ENCODE data around the gene DCC. TPM values are rescaled to one million over a fixed set of nuclear protein-coding genes. Genes with fewer than 3 reads are reported as not detected.

DCC gene
- polyA plus RNA-seq, 1 of the 3 experiments (the other 2 are of a cell fraction), result 0.20 TPM

- POLR2A ChIA-PET, result no interaction called here
- no peaks in the 10 kb centered on the region for H3K36me3 ChIP-seq (replicated peaks in 1 of 2; ENCODE audit: control insufficient read depth in 1 of 2, insufficient read depth in 2 of 2, low read length in 1 of 2)
- WGBS (ENCODE audit: low lambda C conversion rate), result 30% methylated on average over 3 of the region's 3 CpGs
- TF ChIP-seq GABPA (IDR thresholded peaks at IDR 0.05; ENCODE audit: low read depth) (no peak), SMC3 (IDR thresholded peaks at IDR 0.05; ENCODE audit: low read depth, low read length) (no peak), RAD21 (IDR thresholded peaks at IDR 0.05; ENCODE audit: low read length) (no peak), MAX (IDR thresholded peaks at IDR 0.05; ENCODE audit: low read depth) (no peak), FOSL2 (IDR thresholded peaks at IDR 0.05; ENCODE audit: borderline replicate concordance, low read depth) (no peak), EZH2phosphoT487 (IDR thresholded peaks at IDR 0.05; ENCODE audit: borderline replicate concordance, low read depth) (no peak), USF1 (IDR thresholded peaks at IDR 0.05; ENCODE audit: borderline replicate concordance, low read depth) (no peak), CHD2 (IDR thresholded peaks at IDR 0.05; ENCODE audit: low read length, partially characterized antibody) (no peak), IRF3 (IDR thresholded peaks at IDR 0.05; ENCODE audit: low read depth, low read length) (no peak), EP300 (IDR thresholded peaks at IDR 0.05; ENCODE audit: borderline replicate concordance in 1 of 2, low read depth in 1 of 2, low read length in 1 of 2) (no peak), FOXJ3 (CRISPR knock-in tag; IDR thresholded peaks at IDR 0.05) (no peak), NFIC (IDR thresholded peaks at IDR 0.05; ENCODE audit: borderline replicate concordance) (no peak)
- H3K4me2 ChIP-seq, result no peak overlapping the region
- H2AFZ ChIP-seq (ENCODE audit: low read depth), result no peak overlapping the region
- no peaks in the 10 kb centered on the region for H3F3A ChIP-seq (replicated peaks; ENCODE audit: insufficient read depth)
- H3K9ac ChIP-seq, result no peak overlapping the region
- no peak overlapping the region for H3K4me3 ChIP-seq (ENCODE audit: low read depth in 2 of 2, low read length in 1 of 2)
- no peaks in the 10 kb centered on the region for H3K9me3 ChIP-seq
- CTCF ChIA-PET, result no interaction called here
- no peak overlapping the region for H3K27ac ChIP-seq (ENCODE audit: low read depth in 2 of 2, low read length in 1 of 2)
- DNase-seq, result no peak
- H3K4me1 ChIP-seq (ENCODE audit: control insufficient read depth in 1 of 2, insufficient read depth in 2 of 2, low read depth in 1 of 2, low read length in 1 of 2), result peaks cover 0 to 5% of the 10 kb centered on the region in 2 experiments; a peak in 2 of 4 replicates
- no peaks in the 10 kb centered on the region for H3K9me2 ChIP-seq
- H3K79me2 ChIP-seq (ENCODE audit: insufficient read depth), result no peaks in the 10 kb centered on the region
- H3K27me3 ChIP-seq (ENCODE audit: insufficient read depth), result no peaks in the 10 kb centered on the region
- no peaks in the 10 kb centered on the region for H4K20me1 ChIP-seq (ENCODE audit: insufficient read depth)
Measured at GRCh38 chr18:53534695-53535094, 1194.7 kb downstream of the DCC start.

- no peaks in the 10 kb centered on the region for H3K79me2 ChIP-seq (ENCODE audit: insufficient read depth)
- no peaks in the 10 kb centered on the region; the same call in 1 of the 2 replicates for H3K9me3 ChIP-seq
- H3K27ac ChIP-seq (ENCODE audit: low read depth in 2 of 2, low read length in 1 of 2), result no peak overlapping the region
- CTCF ChIA-PET, result no interaction called here
- H3K4me1 ChIP-seq (ENCODE audit: control insufficient read depth in 1 of 2, insufficient read depth in 2 of 2, low read depth in 1 of 2, low read length in 1 of 2), result no peaks in the 10 kb centered on the region
- 36% methylated on average over 2 of the region's 2 CpGs for WGBS (ENCODE audit: low lambda C conversion rate)
- DNase-seq, result no peak
- H3K27me3 ChIP-seq (ENCODE audit: insufficient read depth), result no peaks in the 10 kb centered on the region
- no peaks in the 10 kb centered on the region for H3K36me3 ChIP-seq (replicated peaks in 1 of 2; ENCODE audit: control insufficient read depth in 1 of 2, insufficient read depth in 2 of 2, low read length in 1 of 2)
- no peak overlapping the region for H3K4me2 ChIP-seq
- POLR2A ChIA-PET, result no interaction called here
- no peaks in the 10 kb centered on the region for H3F3A ChIP-seq (replicated peaks; ENCODE audit: insufficient read depth)
- no peaks in the 10 kb centered on the region for H4K20me1 ChIP-seq (ENCODE audit: insufficient read depth)
- no peak overlapping the region for H3K9ac ChIP-seq
- no peak overlapping the region for H2AFZ ChIP-seq (ENCODE audit: low read depth)
- H3K4me3 ChIP-seq (ENCODE audit: low read depth in 2 of 2, low read length in 1 of 2), result no peak overlapping the region
- H3K9me2 ChIP-seq, result no peaks in the 10 kb centered on the region
- TF ChIP-seq EZH2phosphoT487 (IDR thresholded peaks at IDR 0.05; ENCODE audit: borderline replicate concordance, low read depth) (no peak), FOSL2 (IDR thresholded peaks at IDR 0.05; ENCODE audit: borderline replicate concordance, low read depth) (no peak), RFX5 (IDR thresholded peaks at IDR 0.05; ENCODE audit: low read length) (no peak), GATA2 (CRISPR knock-in tag; IDR thresholded peaks at IDR 0.05) (no peak), TCF12 (IDR thresholded peaks at IDR 0.05) (no peak), SIN3A (IDR thresholded peaks at IDR 0.05; ENCODE audit: borderline replicate concordance, low read depth, low read length) (no peak), TAF1 (IDR thresholded peaks at IDR 0.05; ENCODE audit: borderline replicate concordance, low read depth, low read length) (no peak), NRF1 (IDR thresholded peaks at IDR 0.05; ENCODE audit: low read depth, low read length) (no peak), USF1 (IDR thresholded peaks at IDR 0.05; ENCODE audit: borderline replicate concordance, low read depth) (no peak), EP300 (IDR thresholded peaks at IDR 0.05; ENCODE audit: borderline replicate concordance in 1 of 2, low read depth in 1 of 2, low read length in 1 of 2) (no peak), TEAD4 (IDR thresholded peaks at IDR 0.05; ENCODE audit: borderline replicate concordance, insufficient read depth) (no peak), GABPA (IDR thresholded peaks at IDR 0.05; ENCODE audit: low read depth) (no peak), RCOR1 (IDR thresholded peaks at IDR 0.05; ENCODE audit: low read length) (no peak), NFIC (IDR thresholded peaks at IDR 0.05; ENCODE audit: borderline replicate concordance) (no peak), MXI1 (IDR thresholded peaks at IDR 0.05; ENCODE audit: low read depth, low read length) (no peak)
- TF ChIP-seq, protein P1, sequence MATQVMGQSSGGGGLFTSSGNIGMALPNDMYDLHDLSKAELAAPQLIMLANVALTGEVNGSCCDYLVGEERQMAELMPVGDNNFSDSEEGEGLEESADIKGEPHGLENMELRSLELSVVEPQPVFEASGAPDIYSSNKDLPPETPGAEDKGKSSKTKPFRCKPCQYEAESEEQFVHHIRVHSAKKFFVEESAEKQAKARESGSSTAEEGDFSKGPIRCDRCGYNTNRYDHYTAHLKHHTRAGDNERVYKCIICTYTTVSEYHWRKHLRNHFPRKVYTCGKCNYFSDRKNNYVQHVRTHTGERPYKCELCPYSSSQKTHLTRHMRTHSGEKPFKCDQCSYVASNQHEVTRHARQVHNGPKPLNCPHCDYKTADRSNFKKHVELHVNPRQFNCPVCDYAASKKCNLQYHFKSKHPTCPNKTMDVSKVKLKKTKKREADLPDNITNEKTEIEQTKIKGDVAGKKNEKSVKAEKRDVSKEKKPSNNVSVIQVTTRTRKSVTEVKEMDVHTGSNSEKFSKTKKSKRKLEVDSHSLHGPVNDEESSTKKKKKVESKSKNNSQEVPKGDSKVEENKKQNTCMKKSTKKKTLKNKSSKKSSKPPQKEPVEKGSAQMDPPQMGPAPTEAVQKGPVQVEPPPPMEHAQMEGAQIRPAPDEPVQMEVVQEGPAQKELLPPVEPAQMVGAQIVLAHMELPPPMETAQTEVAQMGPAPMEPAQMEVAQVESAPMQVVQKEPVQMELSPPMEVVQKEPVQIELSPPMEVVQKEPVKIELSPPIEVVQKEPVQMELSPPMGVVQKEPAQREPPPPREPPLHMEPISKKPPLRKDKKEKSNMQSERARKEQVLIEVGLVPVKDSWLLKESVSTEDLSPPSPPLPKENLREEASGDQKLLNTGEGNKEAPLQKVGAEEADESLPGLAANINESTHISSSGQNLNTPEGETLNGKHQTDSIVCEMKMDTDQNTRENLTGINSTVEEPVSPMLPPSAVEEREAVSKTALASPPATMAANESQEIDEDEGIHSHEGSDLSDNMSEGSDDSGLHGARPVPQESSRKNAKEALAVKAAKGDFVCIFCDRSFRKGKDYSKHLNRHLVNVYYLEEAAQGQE (IDR thresholded peaks at IDR 0.05; ENCODE audit: low read depth, low read length), result no peak
Measured at GRCh38 chr18:53536908-53537307, 1196.9 kb downstream of the DCC start.
